Measurements from ENCODE around the gene BRIP1.
"Not testable (repeated sequence)": the region's sequence is repeated elsewhere in the genome, so short reads cannot be mapped to it uniquely, and the experiment has no call there.

Gene BRIP1

DNA sequence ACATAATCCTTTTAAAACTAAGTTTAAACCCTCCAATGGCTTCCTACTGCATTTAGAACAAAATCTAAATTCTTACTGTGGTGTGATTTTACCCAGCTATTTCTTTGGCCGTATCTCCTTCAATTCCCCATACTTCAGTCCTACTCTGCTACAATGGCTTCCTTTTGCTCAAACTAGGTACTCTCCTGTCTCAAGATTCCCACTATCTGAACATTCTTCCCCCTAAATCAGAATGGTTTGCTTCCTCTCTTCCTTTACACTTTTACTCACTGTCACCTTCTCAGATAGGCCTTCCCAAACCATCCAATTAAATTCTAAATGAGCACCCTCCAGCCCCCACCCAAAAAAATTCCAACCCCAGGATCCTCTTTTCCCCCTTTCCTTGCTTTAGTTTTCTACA, 109.2 kb downstream of the BRIP1 start:
- no peak for DNase-seq

DNA sequence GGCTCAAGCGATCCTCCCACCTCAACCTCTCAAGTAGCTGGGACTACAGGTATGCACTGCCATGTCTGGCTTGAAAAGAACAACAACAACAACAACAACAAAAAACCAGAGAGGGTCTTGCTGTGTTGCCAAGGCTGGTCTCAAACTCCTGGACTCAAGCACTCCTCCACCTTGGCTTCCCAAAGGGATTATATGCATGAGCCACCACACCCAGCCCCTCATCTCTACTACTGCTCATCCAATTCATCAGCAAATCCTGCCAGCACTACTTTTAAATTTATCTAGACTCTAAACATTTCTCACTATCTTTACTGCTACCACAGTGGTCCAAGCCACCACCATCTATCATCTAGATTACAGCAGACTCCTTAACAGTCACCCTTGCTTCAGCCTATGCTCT, 109.6 kb downstream of the BRIP1 start:
- no peak for DNase-seq

DNA sequence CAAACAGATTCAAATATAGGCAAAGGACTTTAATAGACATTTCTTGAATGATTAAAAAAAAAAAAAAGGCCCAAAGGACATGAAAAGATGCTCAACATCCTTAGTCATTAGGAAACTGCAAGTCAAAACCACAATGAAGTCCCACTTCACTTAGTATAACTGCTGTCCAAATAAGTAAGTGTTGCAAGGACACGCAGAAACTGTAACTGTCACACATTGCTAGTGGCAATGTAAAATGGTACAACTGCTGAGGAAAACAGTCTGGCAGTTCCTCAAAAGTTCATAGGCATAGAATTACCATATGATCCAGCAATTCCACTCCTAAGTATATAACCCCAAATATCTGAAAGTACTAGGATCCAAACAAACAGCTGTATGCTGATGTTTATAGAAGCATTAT, 112.7 kb downstream of the BRIP1 start:
- DNase-seq = no peak

DNA sequence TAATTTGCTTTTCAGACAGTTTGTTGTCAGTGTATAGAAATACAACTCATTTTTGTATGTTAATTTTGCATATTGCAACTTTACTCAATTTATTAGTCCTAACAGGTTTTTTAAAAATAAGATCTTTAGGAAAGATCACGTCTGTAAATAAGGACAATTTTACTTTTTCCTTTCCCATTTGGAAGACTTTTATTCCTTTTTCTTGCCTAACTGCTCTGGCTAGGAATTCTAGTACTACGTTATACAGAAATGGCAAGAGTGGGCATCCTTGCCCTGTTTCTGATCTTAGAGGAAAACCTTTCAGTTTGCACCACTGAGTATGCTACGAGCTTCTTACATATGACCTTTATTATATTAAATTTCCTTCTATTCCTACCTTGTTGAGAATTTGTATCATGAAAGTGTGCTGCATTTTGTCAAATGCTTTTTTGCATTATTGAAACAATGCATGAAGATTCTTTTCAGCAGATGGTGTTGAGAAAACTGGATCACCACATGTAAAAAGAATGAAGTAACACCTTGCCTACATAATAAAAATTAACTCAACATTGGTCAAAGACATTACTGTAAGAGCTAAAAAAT, 113.4 kb downstream of the BRIP1 start:
- no peak for DNase-seq

- no peak for DNase-seq
Observed at GRCh38 chr17:61746248-61746985, 116.9 kb downstream of the BRIP1 start.

DNA sequence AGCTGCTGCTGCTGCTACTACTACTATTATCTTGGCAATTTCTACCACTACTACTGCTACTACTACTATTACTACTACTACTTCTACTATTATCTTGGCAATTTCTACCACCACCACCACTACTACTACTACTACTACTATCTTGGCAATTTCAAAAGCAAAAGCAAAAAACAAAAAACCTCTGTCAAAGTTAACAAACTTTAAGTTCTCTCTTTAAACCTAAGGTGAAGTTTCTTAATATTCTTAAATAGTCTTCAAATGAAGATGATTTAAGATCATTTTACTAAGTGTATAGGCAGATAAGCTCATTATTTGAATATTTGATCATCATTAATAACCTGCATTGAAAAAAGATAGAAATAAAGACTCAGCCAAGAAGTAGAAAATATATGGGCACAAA, 118.5 kb downstream of the BRIP1 start:
- DNase-seq = no peak

DNA sequence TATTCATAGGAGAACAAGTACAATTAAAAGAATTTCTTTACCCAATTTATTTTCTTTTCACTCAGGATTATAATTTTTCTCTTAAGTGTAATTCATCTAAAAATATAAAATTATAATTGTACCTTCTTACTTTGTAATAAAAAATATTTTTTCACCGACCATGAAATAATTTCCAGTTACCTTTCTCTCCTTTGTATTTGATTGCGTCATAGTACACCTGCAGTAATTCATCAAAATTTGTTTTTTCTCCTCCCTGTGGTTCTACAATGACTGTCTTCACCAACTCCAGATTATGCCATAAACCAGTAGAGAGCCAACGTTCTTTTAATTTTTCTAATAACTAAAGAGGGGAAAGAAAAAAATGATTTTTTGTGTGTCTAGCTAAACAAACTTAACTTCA, 119.1 kb downstream of the BRIP1 start:
- no peak for DNase-seq

DNA sequence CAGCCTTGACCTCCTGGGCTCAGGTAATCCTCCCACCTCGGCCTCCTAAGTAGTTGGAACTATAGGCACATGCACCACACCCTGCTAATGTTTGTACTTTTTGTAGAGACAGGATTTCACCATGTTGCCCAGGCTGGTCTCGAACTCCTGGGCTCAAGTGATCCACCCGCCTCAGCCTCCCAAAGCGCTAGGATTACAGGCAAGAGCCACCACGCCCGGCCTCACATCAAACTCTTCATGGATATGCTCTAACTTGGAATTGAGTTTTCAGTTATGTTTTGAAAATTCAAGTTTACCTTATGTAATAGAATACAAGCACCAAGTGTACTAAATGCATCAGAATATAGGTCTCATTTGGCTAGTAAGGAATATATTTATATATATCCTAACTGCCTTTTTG, 119.6 kb downstream of the BRIP1 start:
- no peak for DNase-seq

DNA sequence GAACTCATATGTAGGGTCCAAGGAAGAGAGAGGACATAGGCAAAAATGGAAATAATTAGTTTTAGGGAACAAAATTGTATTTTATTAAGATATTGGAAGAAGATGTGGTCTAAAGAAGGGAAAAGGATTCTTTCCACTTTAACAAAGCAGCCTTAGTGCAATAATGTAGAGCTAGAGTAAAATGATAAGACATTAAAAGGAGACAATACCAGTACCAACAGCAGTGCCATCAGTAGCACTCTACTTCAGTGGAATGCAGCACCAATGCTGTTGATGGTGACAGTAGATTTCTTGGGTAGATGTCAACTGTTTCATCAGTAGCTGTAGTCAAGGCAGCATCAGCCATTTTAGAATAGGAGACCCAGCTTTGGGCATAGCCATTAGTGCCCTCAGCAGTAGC, 124.3 kb downstream of the BRIP1 start:
- no peak for DNase-seq

GRCh38 chr17:61738249-61738648, 125.1 kb downstream of the BRIP1 start:
- no peak for DNase-seq

DNA sequence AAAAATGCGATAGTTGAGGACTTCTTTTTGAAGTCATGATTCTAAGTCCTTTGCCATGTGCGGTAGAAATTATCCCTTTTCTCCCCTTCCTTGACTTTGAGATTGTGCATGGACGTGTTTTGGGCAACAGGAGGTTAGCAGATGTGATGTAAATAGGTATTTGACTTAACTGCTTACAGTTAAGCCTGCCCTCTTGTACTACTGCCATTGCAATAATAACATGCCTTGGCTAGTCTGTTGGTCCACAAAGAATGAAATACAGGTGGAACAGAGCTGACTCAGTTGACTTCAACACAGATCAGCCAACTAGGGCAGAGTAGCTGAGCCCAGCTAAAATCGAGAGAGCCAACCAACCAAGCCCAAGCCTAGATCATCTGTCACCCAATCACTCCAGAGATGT, 125.5 kb downstream of the BRIP1 start:
- no peak for DNase-seq

DNA sequence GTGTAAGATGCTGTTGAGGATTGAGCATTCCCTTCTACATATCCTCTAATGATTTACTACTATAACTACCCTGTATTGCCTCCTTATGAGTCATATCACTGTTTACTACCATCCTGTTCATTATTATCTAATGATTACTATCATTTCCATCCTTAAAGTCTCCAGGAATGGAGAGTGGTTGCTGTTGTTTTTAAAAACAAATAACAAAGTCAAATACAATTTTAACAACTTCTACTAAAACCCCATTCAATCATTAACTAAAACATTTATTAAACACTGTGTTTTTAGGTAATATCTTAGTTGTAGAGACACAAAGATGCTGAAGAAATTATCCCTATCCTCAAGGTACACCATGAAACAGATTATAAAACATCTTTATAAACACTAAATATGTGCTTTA, 126.9 kb downstream of the BRIP1 start:
- DNase-seq = no peak

- DNase-seq = no peak
Observed at GRCh38 chr17:61735807-61736206, 127.5 kb downstream of the BRIP1 start.

DNA sequence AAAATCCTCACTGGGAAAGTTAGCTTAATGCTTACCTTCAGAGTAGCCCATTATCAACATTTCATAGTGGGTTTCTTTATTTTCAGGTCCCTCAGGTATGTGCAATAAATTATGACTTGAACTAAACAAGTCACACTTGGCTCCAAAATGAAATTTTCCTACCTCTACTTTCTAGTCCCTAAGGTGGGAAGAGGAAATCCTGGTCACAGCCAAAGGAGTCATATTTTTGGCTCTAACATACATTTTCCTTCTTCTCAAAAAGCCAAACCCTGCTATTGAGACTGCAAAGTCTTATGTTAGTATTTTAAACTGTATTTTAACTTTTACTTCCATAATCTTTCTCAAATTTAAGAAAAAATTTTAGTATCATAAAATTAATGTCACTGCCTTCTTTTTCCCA, 128.9 kb downstream of the BRIP1 start:
- no peak for DNase-seq

- no peak for DNase-seq
Observed at GRCh38 chr17:61734012-61734411, 129.3 kb downstream of the BRIP1 start.

DNA sequence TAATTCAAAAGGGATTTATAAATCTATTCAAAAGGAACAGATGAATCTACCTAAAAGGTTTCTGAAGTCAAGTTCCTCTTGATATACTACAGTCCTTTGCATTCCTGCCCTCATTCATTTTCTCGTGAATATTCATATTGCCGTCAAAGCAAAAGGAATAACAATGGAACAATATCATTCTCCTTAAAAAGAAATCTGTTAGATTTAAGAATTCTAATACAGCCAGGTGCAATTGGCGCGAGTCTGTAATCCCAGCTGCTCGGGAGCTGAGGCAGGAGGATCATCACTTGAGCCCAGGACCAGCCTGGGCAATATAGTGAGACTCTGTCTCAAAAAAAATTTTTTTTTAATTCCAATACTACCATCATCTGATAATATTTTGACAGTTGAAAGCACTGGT, 130.3 kb downstream of the BRIP1 start:
- no peak for DNase-seq

DNA sequence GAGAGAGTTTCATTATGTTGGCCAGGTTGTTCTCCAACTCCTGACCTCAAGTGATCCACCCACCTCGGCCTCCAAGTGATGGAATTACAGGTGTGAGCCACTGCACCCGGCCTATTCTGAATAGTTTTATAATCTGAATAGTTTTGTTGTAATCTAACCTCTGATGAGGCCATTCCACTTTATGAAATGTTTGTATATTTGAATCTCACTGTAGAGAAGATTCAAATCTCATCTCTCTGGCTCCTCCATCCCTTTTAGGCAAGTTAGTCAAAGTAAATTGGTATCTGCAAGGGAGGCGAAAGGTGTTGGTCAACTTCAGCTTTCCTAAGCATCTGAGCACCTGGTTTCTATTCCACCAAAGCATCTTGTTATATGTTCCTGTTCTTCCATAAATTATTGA, 131.2 kb downstream of the BRIP1 start:
- DNase-seq = no peak

DNA sequence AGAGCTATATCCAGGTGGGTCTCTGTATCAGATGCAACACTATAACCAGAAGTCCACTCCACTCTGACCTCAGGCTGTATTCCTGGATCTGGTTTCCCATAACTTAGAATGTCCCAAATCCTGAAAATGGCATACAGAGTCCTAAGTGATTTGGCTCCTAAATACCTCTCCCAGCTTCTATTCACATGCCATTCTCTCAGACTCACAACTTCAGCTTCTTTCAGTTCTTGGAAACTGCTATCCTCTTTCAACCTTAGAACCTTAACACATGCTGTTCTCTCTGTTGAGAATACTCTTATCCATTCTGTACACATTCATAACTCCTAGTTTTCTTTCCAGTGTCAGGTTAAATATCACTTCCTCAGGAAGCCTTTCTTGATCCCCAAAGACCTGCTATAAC, 132.0 kb downstream of the BRIP1 start:
- DNase-seq = no peak

DNA sequence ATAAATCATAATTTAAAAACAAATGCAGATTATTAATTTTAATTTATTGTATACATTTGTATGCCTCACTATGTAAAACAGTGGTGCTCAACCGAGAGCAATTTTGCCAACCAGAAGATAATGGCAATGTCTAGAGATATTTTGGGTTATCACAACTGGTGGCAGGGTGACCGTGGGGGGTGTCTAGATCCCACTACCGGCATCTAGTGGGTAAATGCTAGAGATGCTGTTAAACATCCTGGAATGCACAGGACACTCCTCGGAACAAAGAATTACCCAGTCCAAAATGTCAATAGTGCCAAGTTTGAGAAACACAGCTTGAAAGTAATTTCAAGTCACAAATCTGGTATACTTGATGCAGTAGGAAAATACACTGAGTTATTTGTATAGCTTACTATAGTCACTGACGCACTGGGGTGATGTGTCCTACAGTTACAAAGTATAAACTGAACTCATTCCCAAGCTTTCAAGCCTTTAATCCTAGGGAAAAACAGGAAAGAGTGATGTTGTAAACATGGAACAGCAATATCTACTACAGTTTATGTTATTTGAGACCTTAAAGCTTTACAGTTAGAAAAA, 133.5 kb downstream of the BRIP1 start:
- DNase-seq = no peak

DNA sequence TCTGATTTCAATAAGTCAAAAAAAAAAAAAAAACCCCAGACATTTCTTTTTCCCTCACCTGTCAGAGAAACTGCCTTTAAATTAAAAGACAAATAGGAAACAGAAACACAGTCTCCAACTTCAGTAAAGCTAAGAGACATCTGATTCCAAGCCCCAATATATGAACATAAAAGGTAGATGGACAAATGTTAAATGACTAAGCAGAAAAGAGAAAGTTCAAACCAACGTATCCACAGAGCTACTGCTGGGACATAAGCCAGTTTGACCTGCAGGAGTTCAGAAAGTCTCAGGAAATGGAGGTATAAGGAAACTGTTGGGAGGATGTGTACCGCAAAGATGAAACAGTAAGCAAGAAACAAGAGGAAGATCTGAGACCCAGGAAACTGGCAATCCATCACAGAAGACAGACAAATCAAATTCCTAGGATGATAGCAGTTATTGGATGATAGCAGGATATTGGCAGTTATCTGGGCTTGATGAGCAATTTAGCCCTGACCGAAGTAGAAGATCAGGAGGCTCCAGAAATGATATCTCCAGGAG, 135.0 kb downstream of the BRIP1 start:
- DNase-seq = no peak

DNA sequence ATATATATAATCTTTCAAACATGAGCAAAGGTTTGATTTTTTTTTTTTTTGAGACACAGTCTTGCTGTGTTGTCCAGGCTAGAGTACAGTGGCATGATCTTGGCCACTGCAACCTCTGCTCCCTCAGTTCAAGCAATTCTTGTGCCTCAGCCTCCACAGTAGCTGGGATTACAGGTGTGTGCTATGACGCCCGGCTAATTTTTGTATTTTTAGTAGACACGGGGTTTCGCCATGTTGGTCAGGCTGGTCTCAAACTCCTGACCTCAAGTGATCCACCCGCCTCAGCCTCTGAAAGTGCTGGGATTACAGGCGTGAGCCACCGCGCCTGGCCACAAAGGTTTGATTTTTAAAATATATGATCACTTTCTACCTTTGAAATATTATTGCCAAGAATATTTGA, 135.5 kb downstream of the BRIP1 start:
- not testable (repeated sequence) for DNase-seq

DNA sequence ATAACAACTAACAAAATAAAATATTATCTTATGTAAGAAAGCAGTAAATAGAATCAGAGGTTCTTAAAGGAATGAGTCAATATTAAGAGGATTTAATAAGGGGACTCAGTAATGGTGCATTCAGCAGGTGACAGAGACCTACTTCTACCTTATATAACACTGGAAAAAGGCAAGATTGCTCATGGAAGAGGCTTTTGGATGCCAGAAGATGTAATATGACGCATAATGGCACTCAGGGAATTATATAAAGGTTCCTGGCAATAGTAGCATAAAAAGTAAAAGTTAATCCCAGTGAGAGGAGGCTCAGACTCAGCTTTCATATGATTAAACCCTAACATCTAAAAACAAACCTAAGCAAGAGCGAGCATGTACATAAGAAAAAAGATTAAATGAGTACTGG, 136.4 kb downstream of the BRIP1 start:
- no peak for DNase-seq

- DNase-seq = no peak
Observed at GRCh38 chr17:61724777-61725176, 138.6 kb downstream of the BRIP1 start.

- no peak for DNase-seq
Observed at GRCh38 chr17:61723914-61724313, 139.4 kb downstream of the BRIP1 start.
